SHP77 treated with DMSO at 0.1 percent for 48 hours (cell line): Measurements from ENCODE around the gene WDR6.

ENCODE experiments used
- DNase-seq: peaks from one replicate; lab custom pipeline; 2025; lab: John Stamatoyannopoulos, UW

Gene WDR6

DNA sequence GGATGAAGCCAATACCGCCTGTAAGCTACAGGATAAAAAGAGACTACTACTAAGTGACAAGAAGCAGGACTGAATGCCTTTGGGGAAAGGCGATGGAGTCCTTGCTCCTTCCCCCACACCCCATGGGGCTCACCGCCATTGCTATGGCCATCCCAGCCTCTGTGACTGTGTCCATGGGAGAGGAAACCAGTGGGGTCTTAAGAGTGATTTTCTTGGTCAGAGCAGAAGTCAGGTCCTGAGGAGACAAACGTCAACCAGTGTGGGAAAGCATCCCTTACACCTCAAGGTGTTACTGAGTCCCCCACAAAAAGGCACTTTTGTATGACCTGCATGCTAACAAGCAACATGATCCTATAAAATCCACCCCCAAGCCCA lies 21.1 kb downstream of the WDR6 start:
- no peak for DNase-seq

DNA sequence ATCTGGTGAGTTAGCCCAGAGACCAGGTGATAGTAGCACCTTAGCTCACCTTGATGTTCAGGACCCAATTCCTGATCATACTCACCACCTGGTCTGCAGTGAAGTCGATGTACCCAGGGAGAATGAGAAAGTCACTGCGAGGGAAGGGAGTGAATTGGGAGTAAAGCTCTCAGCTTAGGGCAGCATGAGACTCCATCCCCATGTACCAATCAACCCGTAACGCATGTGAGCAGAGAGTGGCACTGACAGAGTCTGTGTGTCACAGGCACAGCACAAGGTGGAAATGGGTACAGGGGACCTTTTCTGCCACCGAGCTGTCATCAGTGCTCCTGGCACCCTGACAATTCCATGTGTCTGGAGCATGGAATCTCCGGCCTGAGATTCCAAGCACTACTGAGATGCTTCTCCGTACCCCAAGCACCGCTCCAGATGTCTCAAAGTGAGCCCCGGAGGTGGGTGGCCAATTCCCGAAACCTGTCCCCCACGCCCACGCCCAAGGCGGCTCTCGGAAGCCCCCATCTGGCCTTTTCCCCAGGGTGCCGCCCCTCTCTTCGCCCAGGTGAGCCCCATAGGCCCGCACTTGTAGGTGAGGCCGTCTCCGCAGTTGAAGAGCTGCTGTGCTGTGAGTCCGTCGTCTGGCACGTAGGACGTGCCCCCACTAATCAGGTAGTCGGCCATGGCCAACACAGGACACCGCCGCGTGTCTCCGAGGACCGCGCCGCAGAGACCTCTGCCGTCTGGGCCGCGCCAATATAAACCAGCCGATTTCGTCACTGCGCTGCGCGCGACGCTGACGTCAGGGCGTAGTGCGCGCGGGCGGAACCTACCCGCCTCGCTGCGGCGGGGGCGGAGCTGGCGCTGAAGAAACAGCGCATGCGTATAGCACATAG lies 21.7 kb downstream of the WDR6 start, which contains the start of gene IMPDH2:
Gene IMPDH2, minus strand, starts transcription at position 726 of the 890 bp plus-strand sequence. Its CDS starts 48 bp downstream, at position 678.
- peak; percentile 75 for DNase-seq

DNA sequence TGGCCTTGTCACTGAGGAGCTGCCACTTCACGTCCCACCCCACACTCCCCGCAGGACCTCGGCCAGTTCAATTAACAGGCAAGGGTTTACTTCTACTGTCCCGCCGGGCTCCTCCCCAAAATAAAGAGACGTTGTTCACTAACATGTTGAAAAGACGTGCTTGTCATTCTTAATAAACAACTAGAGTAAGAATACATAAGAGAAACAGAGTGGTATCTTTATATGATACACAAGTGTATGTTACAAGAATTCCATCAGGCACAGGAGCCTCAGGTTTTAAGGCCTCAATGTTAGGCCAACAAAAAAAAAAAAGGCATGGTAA lies 22.3 kb downstream of the WDR6 start:
- DNase-seq = no peak

DNA sequence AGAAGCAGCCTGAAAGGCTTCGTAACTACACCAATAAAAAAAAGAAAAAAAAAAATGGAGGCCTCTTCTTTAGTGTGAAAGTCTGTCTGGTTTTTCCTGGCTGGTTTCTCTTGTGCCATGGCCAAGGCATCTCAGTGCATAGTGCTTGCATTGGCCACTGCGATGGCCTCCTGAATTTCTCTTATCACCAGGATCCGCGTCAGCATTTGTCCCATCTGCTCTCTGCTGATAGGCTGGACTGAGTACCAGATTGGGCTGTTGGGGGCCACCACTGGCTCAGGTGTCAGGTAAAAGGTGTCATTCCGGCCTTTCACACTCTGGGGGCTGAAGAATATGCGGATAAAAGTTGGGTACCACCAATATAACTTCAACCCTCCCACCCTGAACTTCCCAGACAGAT lies 23.1 kb downstream of the WDR6 start:
- no peak for DNase-seq

DNA sequence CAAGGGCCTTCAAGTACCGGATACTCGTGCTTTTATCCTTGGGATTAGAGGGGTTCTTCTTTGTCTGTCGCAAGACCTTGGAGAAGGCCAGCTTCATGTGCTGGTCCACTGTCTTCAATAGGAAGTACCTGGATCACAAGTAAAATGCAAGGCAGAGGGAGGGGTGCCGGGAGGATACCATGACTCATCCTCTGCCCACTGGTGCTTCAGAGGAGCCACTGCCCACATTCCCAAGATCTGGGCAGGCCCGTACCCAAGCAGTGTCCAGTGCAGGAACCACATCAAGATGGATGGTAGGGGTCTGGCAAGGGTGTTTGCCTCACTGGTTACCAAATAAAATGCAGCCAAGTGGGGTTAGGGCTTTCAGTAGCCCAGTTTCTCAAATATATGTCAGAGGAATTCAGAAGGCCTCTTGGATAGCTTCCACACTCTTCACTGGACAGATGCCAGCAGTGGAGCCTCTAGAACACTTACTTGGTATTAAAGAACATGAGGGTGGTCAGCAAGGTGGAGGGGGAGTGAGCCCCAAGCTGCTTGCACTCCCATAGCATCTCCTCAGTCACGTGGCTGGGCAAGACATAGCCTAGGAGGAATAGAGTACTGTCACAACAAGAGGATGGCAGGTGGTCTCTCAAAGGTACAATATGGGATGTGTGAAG lies 25.6 kb downstream of the WDR6 start:
- DNase-seq = no peak

DNA sequence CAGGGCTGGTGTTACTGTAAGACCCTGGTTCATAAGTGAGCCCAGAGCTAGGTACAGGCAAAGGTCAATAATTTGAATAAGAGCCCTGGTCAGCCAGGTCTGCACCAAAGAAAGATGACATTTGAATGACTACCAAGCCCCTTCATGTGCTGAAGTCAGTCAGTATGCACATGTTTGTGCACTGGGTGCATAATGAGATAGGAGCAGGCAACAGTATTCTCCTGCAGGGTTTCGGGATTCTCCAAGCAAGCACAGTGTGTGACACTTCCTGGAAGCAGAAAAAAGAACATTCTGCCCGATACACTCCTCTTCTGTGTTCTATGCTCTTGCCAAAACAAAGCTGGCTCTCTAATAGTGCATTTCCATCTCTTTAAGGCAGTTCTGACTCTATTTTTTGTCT lies 27.5 kb downstream of the WDR6 start:
- no peak for DNase-seq

DNA sequence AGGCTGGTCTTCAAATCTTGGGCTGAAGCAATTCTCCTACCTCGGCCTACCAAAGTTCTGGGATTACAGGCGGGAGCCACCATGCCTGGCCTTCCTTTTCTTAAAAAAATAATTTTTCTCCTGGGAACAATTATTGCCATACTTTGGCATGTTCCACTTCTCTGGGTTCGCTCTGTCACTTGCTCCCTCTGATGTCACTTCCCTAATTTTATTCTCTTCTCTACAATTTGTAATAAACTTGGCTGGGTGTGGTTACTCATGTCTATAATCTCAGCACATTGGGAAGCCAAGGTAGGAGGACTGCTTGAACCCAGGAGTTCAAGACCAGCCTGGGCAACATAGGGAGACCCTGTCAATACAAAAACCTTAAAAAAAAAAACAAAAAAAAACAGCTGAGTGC lies 28.1 kb downstream of the WDR6 start:
- DNase-seq = no peak

DNA sequence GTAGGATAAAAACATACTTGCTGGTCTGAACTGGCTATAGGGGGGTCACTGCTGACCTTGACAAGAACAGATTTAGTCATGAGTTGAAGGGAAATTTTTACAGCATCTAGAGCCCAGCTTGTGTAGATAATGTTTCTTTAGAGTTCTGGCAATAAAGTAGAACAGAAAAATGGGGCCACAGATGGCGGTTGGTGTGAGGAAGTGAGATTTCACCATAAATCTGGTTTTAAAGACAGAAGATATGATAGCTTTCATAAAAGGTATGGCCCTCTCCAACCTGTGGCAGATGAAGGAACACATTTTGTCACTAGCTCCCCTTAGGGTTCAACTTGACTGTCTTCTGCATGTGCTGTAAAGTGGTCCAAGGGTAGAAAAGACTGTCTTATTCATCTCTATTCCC lies 46.4 kb downstream of the WDR6 start:
- DNase-seq = no peak

DNA sequence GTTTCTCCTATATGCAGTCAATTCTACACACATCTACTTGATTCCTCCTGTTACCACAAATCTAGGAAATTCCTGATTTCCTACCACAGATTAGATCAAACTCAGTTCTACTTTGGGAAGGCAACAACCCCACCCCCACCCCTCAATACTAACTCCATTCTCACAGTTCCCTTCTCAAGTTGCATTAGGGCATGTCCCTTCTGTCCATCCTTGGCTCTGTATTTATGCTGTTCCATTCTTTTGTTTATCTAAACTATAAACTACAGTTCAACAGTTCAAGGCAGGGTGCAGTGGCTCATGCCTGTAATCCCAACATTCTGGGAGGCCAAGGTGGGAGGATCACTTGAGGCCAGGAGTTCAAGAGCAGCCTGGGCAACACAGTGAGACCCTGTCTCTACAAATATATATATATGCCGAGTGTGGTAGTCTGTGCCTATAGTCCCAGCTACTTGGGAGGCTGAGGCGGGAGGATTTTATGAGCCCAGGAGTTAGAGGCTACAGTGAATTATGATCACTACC lies 47.2 kb downstream of the WDR6 start:
- DNase-seq = no peak

DNA sequence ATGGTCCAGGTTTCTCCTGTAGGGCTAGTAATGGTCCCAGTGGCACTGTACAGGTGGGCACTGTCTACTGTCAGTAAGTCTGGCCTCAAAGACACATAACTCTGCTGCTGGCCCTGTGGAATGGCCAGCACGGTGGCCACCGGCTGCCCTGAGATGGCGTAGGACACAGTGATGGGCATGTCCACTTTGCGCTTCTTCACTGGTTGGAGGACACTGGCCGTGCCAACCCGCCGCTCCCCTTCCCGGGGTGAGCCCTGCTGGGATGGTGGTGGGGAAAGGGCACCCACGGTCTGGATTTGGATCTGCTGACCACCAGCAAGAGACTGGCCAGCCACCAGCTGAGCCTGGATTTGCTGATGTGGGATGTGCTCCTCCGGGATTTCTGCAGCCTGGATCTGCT lies 50.1 kb downstream of the WDR6 start:
- no peak for DNase-seq

DNA sequence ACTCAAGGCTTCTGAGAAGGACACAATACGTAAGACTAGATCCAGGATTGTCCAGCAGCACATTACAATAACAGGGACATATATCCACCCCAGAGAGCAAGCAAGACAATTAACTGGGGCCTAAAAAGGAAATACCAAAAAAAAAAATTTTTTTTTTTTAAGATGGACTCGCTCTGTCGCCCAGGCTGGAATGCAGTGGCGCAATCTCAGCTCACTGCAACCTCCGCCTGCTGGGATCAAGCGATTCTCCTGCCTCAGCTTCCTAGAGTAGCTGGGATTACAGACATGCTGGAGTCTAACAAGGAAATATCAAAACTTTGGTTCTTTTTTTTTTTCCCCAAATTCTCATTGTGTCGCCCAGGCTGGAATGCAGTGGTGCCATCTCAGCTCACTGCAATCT lies 50.8 kb downstream of the WDR6 start:
- DNase-seq = no peak
